HUDEP-2 (cell line): ENCODE data around the gene ACTR1A.
A peak's percentile ranks its signal among the peaks of the same experiment; 100 is the strongest.

Experiments
- DNase-seq, 76 experiments: peaks; one replicate each; lab custom pipeline; 2025; ENCODE audit not compliant: unreplicated experiment in 76 of 76; lab: John Stamatoyannopoulos, UW

ACTR1A gene

GRCh38 chr10:102491136-102491535 lies 11.4 kb downstream of the ACTR1A start:
- DNase-seq, result no peak

- no peak for DNase-seq
These were observed 17.3 kb downstream of the ACTR1A start for GRCh38 chr10:102485093-102485784.

GRCh38 chr10:102484021-102484420 lies 18.5 kb downstream of the ACTR1A start:
- DNase-seq, result no peak

GRCh38 chr10:102480396-102480795 lies 22.1 kb downstream of the ACTR1A start:
- no peak for DNase-seq

- no peak for DNase-seq
These were observed 22.9 kb downstream of the ACTR1A start for GRCh38 chr10:102479651-102480050.

- no peak for DNase-seq
These were observed 25.9 kb downstream of the ACTR1A start for GRCh38 chr10:102476466-102477141.

- no peak for DNase-seq
These were observed 27.0 kb downstream of the ACTR1A start for GRCh38 chr10:102475451-102476040.

- DNase-seq, result no peak
These were observed 28.8 kb downstream of the ACTR1A start for GRCh38 chr10:102473445-102474331.

GRCh38 chr10:102470579-102471546 lies 31.6 kb downstream of the ACTR1A start:
- no peak for DNase-seq

GRCh38 chr10:102468683-102469082 lies 33.8 kb downstream of the ACTR1A start:
- no peak for DNase-seq

GRCh38 chr10:102467971-102468438 lies 34.5 kb downstream of the ACTR1A start:
- peak in 11 of 76 experiments; percentile 6 to 23 (median 11) for DNase-seq

- no peak for DNase-seq
These were observed 35.2 kb downstream of the ACTR1A start for GRCh38 chr10:102467318-102467717.

- no peak for DNase-seq
These were observed 37.0 kb downstream of the ACTR1A start for GRCh38 chr10:102465466-102465865.

- DNase-seq, result no peak
These were observed 38.5 kb downstream of the ACTR1A start for GRCh38 chr10:102463983-102464382.

- DNase-seq, result no peak
These were observed 39.9 kb downstream of the ACTR1A start for GRCh38 chr10:102462512-102463054.

- DNase-seq, result peak in 74 of 76 experiments; percentile 24 to 93 (median 84)
These were observed 41.1 kb downstream of the ACTR1A start for GRCh38 chr10:102461187-102462054.

- DNase-seq, result no peak
These were observed 41.7 kb downstream of the ACTR1A start for GRCh38 chr10:102460836-102461186.

GRCh38 chr10:102458656-102459055 lies 43.9 kb downstream of the ACTR1A start:
- no peak for DNase-seq
